HEK293 (cell line): ENCODE results near the gene BMS1.
A peak's percentile ranks its signal among the peaks of the same experiment; 100 is the strongest.

Experiments
- CTCF ChIA-PET: fragments of 350-600 bp; formaldehyde crosslinking; extraction: SDS; loops from one replicate; lab custom pipeline; 2021; ENCODE audit warnings: antibody characterized with exemption; lab: Yijun Ruan, JAX
- POLR2A ChIA-PET: fragments of 300-600 bp; formaldehyde crosslinking; extraction: SDS; loops from one replicate; lab custom pipeline; 2020; ENCODE audit warnings: antibody characterized with exemption, inconsistent platforms; lab: Yijun Ruan, JAX
- H3K27ac ChIP-seq: fragments of 200-500 bp; sonication (Bioruptor generic); 2 replicates; pipeline ENCODE4 v1.5.1; 2014; ENCODE audit warnings: low read depth, low read length, control low read depth, inconsistent platforms; ENCODE audit errors: extremely low read depth
- H3K36me3 ChIP-seq, 2 experiments: fragments of 200-500 bp in 1 of 2; sonication (Bioruptor generic) in 1 of 2; 1 replicate in 1 of 2; 2 replicates in 1 of 2; pipeline ENCODE4 v1.5.1; 2014 to 2017; ENCODE audit warnings: inconsistent platforms in 2 of 2, low read length in 2 of 2; ENCODE audit not compliant: control insufficient read depth in 2 of 2, insufficient read depth in 1 of 2
- H3K4me1 ChIP-seq: fragments of 200-500 bp; sonication (Bioruptor generic); 2 replicates; pipeline ENCODE4 v1.5.1; 2014; ENCODE audit warnings: mild to moderate bottlenecking, low read length, inconsistent platforms; ENCODE audit not compliant: control insufficient read depth, insufficient read depth
- H3K4me3 ChIP-seq: 2 replicates; pipeline ENCODE4 v1.5.1; 2011; ENCODE audit warnings: low read depth, mild to moderate bottlenecking, control low read depth, low read length, moderate library complexity
- H3K9me3 ChIP-seq: fragments of 200-500 bp; sonication (Bioruptor generic); 2 replicates; pipeline ENCODE4 v1.5.1; 2014; ENCODE audit warnings: low read depth, low read length, inconsistent platforms; ENCODE audit not compliant: control insufficient read depth, insufficient read depth
- CTCF ChIP-seq: fragments of 450-650 bp; formaldehyde crosslinking; IDR thresholded peaks from 2 replicates; pipeline ENCODE4 v1.5.1; 2016; ENCODE audit warnings: missing biosample characterization, missing genetic modification characterization
- HOXD13 ChIP-seq: sonication (generic); formaldehyde crosslinking; IDR thresholded peaks from 2 replicates; pipeline ENCODE4 v1.8.0; 2022; ENCODE audit warnings: missing genetic modification reagents, borderline replicate concordance
- OSR2 ChIP-seq: fragments of 450-650 bp; formaldehyde crosslinking; IDR thresholded peaks from 2 replicates; pipeline ENCODE4 v1.5.1; 2016; ENCODE audit warnings: missing biosample characterization, missing genetic modification characterization
- PATZ1 ChIP-seq: fragments of 450-650 bp; formaldehyde crosslinking; IDR thresholded peaks from 2 replicates; pipeline ENCODE4 v1.5.1; 2016; ENCODE audit warnings: missing biosample characterization, missing genetic modification characterization
- RBAK ChIP-seq: fragments of 450-650 bp; formaldehyde crosslinking; IDR thresholded peaks from 2 replicates; pipeline ENCODE4 v1.5.1; 2016; ENCODE audit warnings: missing biosample characterization, missing genetic modification characterization
- SCRT2 ChIP-seq: fragments of 450-650 bp; formaldehyde crosslinking; IDR thresholded peaks from 2 replicates; pipeline ENCODE4 v1.5.1; 2016; ENCODE audit warnings: missing biosample characterization, missing genetic modification characterization
- SP3 ChIP-seq: fragments of 450-650 bp; formaldehyde crosslinking; IDR thresholded peaks from 2 replicates; pipeline ENCODE4 v1.5.1; 2016; ENCODE audit warnings: missing biosample characterization, missing genetic modification characterization
- ZBTB26 ChIP-seq: fragments of 450-650 bp; formaldehyde crosslinking; optimal IDR thresholded peaks from 2 replicates; pipeline ENCODE3; 2016; ENCODE audit warnings: missing biosample characterization, mild to moderate bottlenecking, missing genetic modification characterization
- ZBTB49 ChIP-seq: fragments of 450-650 bp; formaldehyde crosslinking; IDR thresholded peaks from 2 replicates; pipeline ENCODE4 v1.5.1; 2016; ENCODE audit warnings: missing biosample characterization, missing genetic modification characterization, low read depth
- ZFP41 ChIP-seq: fragments of 450-650 bp; formaldehyde crosslinking; IDR thresholded peaks from 2 replicates; pipeline ENCODE4 v1.5.1; 2016; ENCODE audit warnings: missing biosample characterization, missing genetic modification characterization, borderline replicate concordance
- ZNF121 ChIP-seq: fragments of 450-650 bp; formaldehyde crosslinking; IDR thresholded peaks from 2 replicates; pipeline ENCODE4 v1.5.1; 2016; ENCODE audit warnings: missing biosample characterization, missing genetic modification characterization
- ZNF133 ChIP-seq: fragments of 450-650 bp; formaldehyde crosslinking; IDR thresholded peaks from 2 replicates; pipeline ENCODE4 v1.5.1; 2016; ENCODE audit warnings: missing biosample characterization, missing genetic modification characterization
- ZNF140 ChIP-seq: fragments of 450-650 bp; formaldehyde crosslinking; IDR thresholded peaks from 2 replicates; pipeline ENCODE4 v1.5.1; 2016; ENCODE audit warnings: missing biosample characterization, missing genetic modification characterization
- ZNF157 ChIP-seq: fragments of 450-650 bp; formaldehyde crosslinking; IDR thresholded peaks from 2 replicates; pipeline ENCODE4 v1.5.1; 2016; ENCODE audit warnings: missing biosample characterization, missing genetic modification characterization
- ZNF184 ChIP-seq: fragments of 450-650 bp; IDR thresholded peaks from 2 replicates; pipeline ENCODE4 v1.5.1; 2018; ENCODE audit warnings: missing biosample characterization, mild to moderate bottlenecking, missing genetic modification characterization
- ZNF202 ChIP-seq: fragments of 450-650 bp; formaldehyde crosslinking; IDR thresholded peaks from 2 replicates; pipeline ENCODE4 v1.5.1; 2016; ENCODE audit warnings: missing biosample characterization, missing genetic modification characterization, borderline replicate concordance
- ZNF223 ChIP-seq: fragments of 450-650 bp; formaldehyde crosslinking; IDR thresholded peaks from 2 replicates; pipeline ENCODE4 v1.5.1; 2016; ENCODE audit warnings: missing biosample characterization, missing genetic modification characterization
- ZNF311 ChIP-seq: fragments of 450-650 bp; formaldehyde crosslinking; IDR thresholded peaks from 2 replicates; pipeline ENCODE4 v1.5.1; 2017; ENCODE audit warnings: missing biosample characterization, missing genetic modification characterization, borderline replicate concordance
- ZNF335 ChIP-seq: fragments of 450-650 bp; formaldehyde crosslinking; conservative IDR thresholded peaks from 2 replicates; pipeline ENCODE4 v1.5.1; 2016; ENCODE audit warnings: missing biosample characterization, missing genetic modification characterization
- ZNF514 ChIP-seq: fragments of 450-650 bp; formaldehyde crosslinking; IDR thresholded peaks from 2 replicates; pipeline ENCODE4 v1.5.1; 2016; ENCODE audit warnings: missing biosample characterization, missing genetic modification characterization
- ZNF548 ChIP-seq: fragments of 450-650 bp; formaldehyde crosslinking; IDR thresholded peaks from 2 replicates; pipeline ENCODE4 v1.5.1; 2016; ENCODE audit warnings: missing biosample characterization, missing genetic modification characterization
- ZNF571 ChIP-seq: fragments of 450-650 bp; formaldehyde crosslinking; IDR thresholded peaks from 2 replicates; pipeline ENCODE4 v1.5.0; 2017; ENCODE audit warnings: missing biosample characterization, missing genetic modification characterization
- ZNF658 ChIP-seq: fragments of 450-650 bp; formaldehyde crosslinking; IDR thresholded peaks from 2 replicates; pipeline ENCODE4; 2016; ENCODE audit warnings: missing biosample characterization, missing genetic modification characterization
- ZNF660 ChIP-seq: fragments of 450-650 bp; IDR thresholded peaks from 2 replicates; pipeline ENCODE4 v1.5.1; 2018; ENCODE audit warnings: missing biosample characterization, mild to moderate bottlenecking, missing genetic modification characterization

The BMS1 gene

GRCh38 chr10:42781893-42782445 is 626 bp upstream of the BMS1 start:
- ChIA-PET CTCF (no interaction called here), POLR2A (interaction anchor here (1.0 to 1.8 kb wide), 2 partner anchors 18 to 28 kb away, joined by 6 to 13 read pairs; no protein-coding TSS in a partner anchor)
- Histone ChIP-seq H3K36me3 (peaks cover 13 to 26% of the 10 kb centered on the region in 2 experiments), H3K4me1 (no peaks in the 10 kb centered on the region), H3K9me3 (no peaks in the 10 kb centered on the region), H3K4me3 (peak overlapping the region; percentile 74), H3K27ac (peak overlapping the region; percentile 68)
- TF ChIP-seq ZFP41 (tag by site-specific recombination) = no peak
- TF ChIP-seq ZNF121 (tag by site-specific recombination) = peak; percentile 79
- TF ChIP-seq ZNF157 (tag by site-specific recombination) = no peak
- TF ChIP-seq ZNF335 (tag by site-specific recombination) = peak; percentile 94; the same call in 1 of the 2 replicates

- POLR2A ChIA-PET = interaction anchor here (0.9 to 1.8 kb wide), 5 partner anchors 9 to 293 kb away, joined by 3 to 13 read pairs (median 3); no protein-coding TSS in a partner anchor
- no peaks in the 10 kb centered on the region for H3K9me3 ChIP-seq
- peak overlapping the region; percentile 28; the same call in 1 of the 2 replicates for H3K27ac ChIP-seq
- peak overlapping the region; percentile 74 for H3K4me3 ChIP-seq
- TF ChIP-seq ZNF223 (tag by site-specific recombination) (no peak), ZNF660 (tag by site-specific recombination) (0 out of 2 replicates have a peak, but pooled peaks have one; percentile 32), ZNF133 (no peak), ZNF184 (no peak)
- peaks cover 22 to 35% of the 10 kb centered on the region in 2 experiments for H3K36me3 ChIP-seq
- CTCF ChIA-PET = interaction anchor here (0.6 to 2.8 kb wide), 5 partner anchors 20 to 313 kb away, joined by 3 to 10 read pairs (median 3); no protein-coding TSS in a partner anchor
- H3K4me1 ChIP-seq = no peaks in the 10 kb centered on the region
Measured at GRCh38 chr10:42783181-42783549, 570 bp downstream of the BMS1 start.

- peaks cover 32 to 57% of the 10 kb centered on the region in 2 experiments for H3K36me3 ChIP-seq
- H3K4me1 ChIP-seq = no peaks in the 10 kb centered on the region
- no peaks in the 10 kb centered on the region for H3K9me3 ChIP-seq
- POLR2A ChIA-PET = no interaction called here
- CTCF ChIA-PET = no interaction called here
- H3K27ac ChIP-seq = no peak overlapping the region
- no peak for TF ChIP-seq HOXD13 (CRISPR knock-in tag)
- TF ChIP-seq ZNF311 (tag by site-specific recombination) = no peak
- TF ChIP-seq ZNF184 = no peak
- no peak for TF ChIP-seq CTCF (tag by site-specific recombination)
- no peak for TF ChIP-seq ZNF658 (tag by site-specific recombination)
- TF ChIP-seq ZNF202 (tag by site-specific recombination) = no peak
- TF ChIP-seq ZNF514 (tag by site-specific recombination) = no peak
- TF ChIP-seq SCRT2 (tag by site-specific recombination) = no peak
- TF ChIP-seq ZBTB26 (tag by site-specific recombination) = no peak
- TF ChIP-seq ZBTB49 (tag by site-specific recombination) = no peak
- TF ChIP-seq PATZ1 (tag by site-specific recombination) = no peak
- no peak for TF ChIP-seq RBAK (tag by site-specific recombination)
- no peak for TF ChIP-seq SP3 (tag by site-specific recombination)
- TF ChIP-seq OSR2 (tag by site-specific recombination) = no peak
- no peak for TF ChIP-seq ZNF140 (tag by site-specific recombination)
- no peak for TF ChIP-seq ZNF548 (tag by site-specific recombination)
- TF ChIP-seq ZNF571 (tag by site-specific recombination) = no peak
- H3K4me3 ChIP-seq = no peak overlapping the region
Measured at GRCh38 chr10:42785759-42786158, 3.2 kb downstream of the BMS1 start.
